HepG2 (cell line): ENCODE data around the gene XPC. TPM values are rescaled to one million over a fixed set of nuclear protein-coding genes. Genes with fewer than 3 reads are reported as not detected.
A peak's percentile ranks its signal among the peaks of the same experiment; 100 is the strongest.

Experiments used
- CHD4 ChIP-seq: fragments of 200-600 bp; sonication (generic); IDR thresholded peaks from 2 replicates; pipeline ENCODE4 v1.7.0; 2017; ENCODE audit warnings: mild to moderate bottlenecking, low read length, borderline replicate concordance
- FOXP1 ChIP-seq, 2 experiments: fragments of 450-650 bp in 1 of 2; IDR thresholded peaks; 2 replicates each; pipeline ENCODE4 v1.6.1; 2017 to 2018; ENCODE audit warnings: antibody characterized with exemption in 1 of 2
- HNF1B ChIP-seq: sonication (generic); formaldehyde crosslinking; IDR thresholded peaks from 2 replicates; pipeline ENCODE4 v1.5.1; 2020; ENCODE audit warnings: mild to moderate bottlenecking, moderate library complexity, missing genetic modification reagents
- KLF11 ChIP-seq: IDR thresholded peaks from 2 replicates; pipeline ENCODE4 v1.6.1; 2016; ENCODE audit warnings: missing compliant biosample characterization
- MAX ChIP-seq: IDR thresholded peaks from 2 replicates; pipeline ENCODE4 v1.6.1; 2012; ENCODE audit warnings: inconsistent platforms
- PAF1 ChIP-seq: IDR thresholded peaks from 2 replicates; pipeline ENCODE4 v1.6.1; 2016; ENCODE audit warnings: missing genetic modification reagents, missing compliant biosample characterization
- RERE ChIP-seq: IDR thresholded peaks from 2 replicates; pipeline ENCODE4 v1.6.1; 2016; ENCODE audit warnings: low read depth, missing genetic modification reagents, missing compliant biosample characterization
- SYNCRIP ChIP-seq: fragments of 200-400 bp; formaldehyde crosslinking; IDR thresholded peaks from 2 replicates; pipeline ENCODE4 v1.6.1; 2018; ENCODE audit warnings: mild to moderate bottlenecking, low read depth, low read length; ENCODE audit not compliant: insufficient read depth
- ZBTB10 ChIP-seq: sonication (generic); formaldehyde crosslinking; IDR thresholded peaks from 2 replicates; pipeline ENCODE4 v1.4.0; 2020; ENCODE audit warnings: missing genetic modification reagents, borderline replicate concordance
- ZNF513 ChIP-seq: sonication (generic); formaldehyde crosslinking; conservative IDR thresholded peaks from 2 replicates; pipeline ENCODE4 v1.5.0; 2020; ENCODE audit warnings: missing genetic modification reagents
- ZNF644 ChIP-seq: IDR thresholded peaks from 2 replicates; pipeline ENCODE4 v1.6.1; 2016; ENCODE audit warnings: low read depth
- ZNF674 ChIP-seq: sonication (generic); formaldehyde crosslinking; IDR thresholded peaks from 2 replicates; pipeline ENCODE4 v1.5.0; 2020; ENCODE audit warnings: low read depth, mild to moderate bottlenecking, missing genetic modification reagents
- ZNF710 ChIP-seq: sonication (generic); formaldehyde crosslinking; IDR thresholded peaks from 2 replicates; pipeline ENCODE4 v1.5.0; 2020; ENCODE audit warnings: mild to moderate bottlenecking, missing genetic modification reagents, borderline replicate concordance
- ZNF777 ChIP-seq: sonication (generic); formaldehyde crosslinking; IDR thresholded peaks from 2 replicates; pipeline ENCODE4 v1.4.0; 2020; ENCODE audit warnings: missing genetic modification reagents
- polyA plus RNA-seq, 8 experiments: library from polyadenylated mRNA; depleted of rRNA in 3 of 8; stranded (reverse) in 7 of 8; unstranded in 1 of 8; fragments of >200 nt; fragmentation: Illumina TruSeq in 4 of 8; extraction: Trizol in 4 of 8; gene quantifications; 2 replicates each; pipeline versions ENCODE4 v1.2.1 to v1.2.3, GENCODE V29; 2011 to 2016; ENCODE audit warnings: low read depth in 4 of 8, missing spikeins in 1 of 8, mixed read lengths in 1 of 8; ENCODE audit not compliant: insufficient read depth in 1 of 8
- total RNA-seq, 5 experiments: library from RNA; depleted of rRNA; stranded (reverse); fragments of >200 nt; fragmentation: Illumina TruSeq; extraction: Trizol; gene quantifications; 2 replicates each; pipeline ENCODE4 v1.2.3, GENCODE V29; 2016; ENCODE audit warnings: low read depth in 1 of 5

XPC gene
- total and polyA plus RNA-seq, 2 of the 13 experiments (the other 11 are each of a cell fraction or from before 2014, with no cell fraction given) = 9.4 to 24.1 TPM

GRCh38 chr3:14125193-14126016 is 53.0 kb downstream of the XPC start (continued):
- TF ChIP-seq ZNF710 = no peak
- TF ChIP-seq MAX = no peak; the same call in 1 of the 2 replicates
- TF ChIP-seq ZNF644 = no peak; the same call in 1 of the 2 replicates
- no peak for TF ChIP-seq HNF1B (CRISPR knock-in tag)
- TF ChIP-seq CHD4 = no peak
- no peak for TF ChIP-seq SYNCRIP
- TF ChIP-seq ZNF777 (CRISPR knock-in tag) = no peak; the same call in 1 of the 2 replicates
- TF ChIP-seq ZNF513 (CRISPR knock-in tag) = no peak
- TF ChIP-seq RERE = no peak
- 0 out of 2 replicates have a peak, but pooled peaks have one; percentile 39 for TF ChIP-seq ZNF674 (CRISPR knock-in tag)
- no peak for TF ChIP-seq FOXP1 (IDR thresholded peaks at IDR 0.05)
- no peak for TF ChIP-seq FOXP1 (CRISPR knock-in tag; IDR thresholded peaks at IDR 0.05)
- no peak for TF ChIP-seq ZBTB10 (CRISPR knock-in tag)
- TF ChIP-seq PAF1 (CRISPR knock-in tag) = no peak
- no peak; the same call in 1 of the 2 replicates for TF ChIP-seq KLF11 (CRISPR knock-in tag)
